ENCODE data around the gene IFITM2. TPM values are rescaled to one million over a fixed set of nuclear protein-coding genes. Genes with fewer than 3 reads are reported as not detected.
"Not testable (repeated sequence)": the region's sequence is repeated elsewhere in the genome, so short reads cannot be mapped to it uniquely, and the experiment has no call there.

Gene IFITM2
- total and polyA plus RNA-seq, 4 donors: 75.7 to 4,189 (median 860) TPM

GRCh38 chr11:311013-311748 lies 3.6 kb downstream of the IFITM2 start:
- H3K36me3 ChIP-seq (ENCODE audit: control insufficient read depth in 4 of 4, insufficient read depth in 4 of 4, low read length in 4 of 4); H3K27ac ChIP-seq (ENCODE audit: low read depth in 1 of 2, low read length in 1 of 2); H3K27me3 ChIP-seq (ENCODE audit: control insufficient read depth in 3 of 3, insufficient read depth in 3 of 3, low read length in 2 of 3); H3K9ac ChIP-seq (ENCODE audit: insufficient read depth in 1 of 2, low read length in 2 of 2); DNase-seq; H3K9me3 ChIP-seq (ENCODE audit: control insufficient read depth in 4 of 4, insufficient read depth in 3 of 4, low read length in 3 of 4); H3K4me3 ChIP-seq: not testable (repeated sequence)
- peaks cover 0 to 63% (median 15%) of the 10 kb centered on the region in 5 donors for H3K4me1 ChIP-seq (ENCODE audit: control insufficient read depth in 5 of 5, insufficient read depth in 5 of 5, low read length in 5 of 5)
- peak; percentile 75 for ATAC-seq (ENCODE audit: insufficient read depth, low FRiP score)
- WGBS, 2 donors: 2 to 4% methylated on average over 7 to 9 of the region's 71 CpGs

- Histone ChIP-seq H3K9ac (ENCODE audit: insufficient read depth in 1 of 2, low read length in 2 of 2) (no peak overlapping the region), H3K36me3 (ENCODE audit: control insufficient read depth in 4 of 4, insufficient read depth in 4 of 4, low read length in 4 of 4) (no peaks in the 10 kb centered on the region), H3K27me3 (ENCODE audit: control insufficient read depth in 3 of 3, insufficient read depth in 3 of 3, low read length in 2 of 3) (peaks cover 0 to 16% (median 10%) of the 10 kb centered on the region in 3 donors), H3K27ac (ENCODE audit: low read depth in 1 of 2, low read length in 1 of 2) (peak overlapping the region; percentile 70 to 76), H3K4me1 (ENCODE audit: control insufficient read depth in 5 of 5, insufficient read depth in 5 of 5, low read length in 5 of 5) (peaks cover 0 to 60% (median 15%) of the 10 kb centered on the region in 5 donors), H3K9me3 (ENCODE audit: control insufficient read depth in 4 of 4, insufficient read depth in 3 of 4, low read length in 3 of 4) (no peaks in the 10 kb centered on the region), H3K4me3 (no peak overlapping the region)
- 58 to 69% methylated on average over 14 of the region's 14 CpGs for WGBS, 2 donors
- TF ChIP-seq, protein P1, sequence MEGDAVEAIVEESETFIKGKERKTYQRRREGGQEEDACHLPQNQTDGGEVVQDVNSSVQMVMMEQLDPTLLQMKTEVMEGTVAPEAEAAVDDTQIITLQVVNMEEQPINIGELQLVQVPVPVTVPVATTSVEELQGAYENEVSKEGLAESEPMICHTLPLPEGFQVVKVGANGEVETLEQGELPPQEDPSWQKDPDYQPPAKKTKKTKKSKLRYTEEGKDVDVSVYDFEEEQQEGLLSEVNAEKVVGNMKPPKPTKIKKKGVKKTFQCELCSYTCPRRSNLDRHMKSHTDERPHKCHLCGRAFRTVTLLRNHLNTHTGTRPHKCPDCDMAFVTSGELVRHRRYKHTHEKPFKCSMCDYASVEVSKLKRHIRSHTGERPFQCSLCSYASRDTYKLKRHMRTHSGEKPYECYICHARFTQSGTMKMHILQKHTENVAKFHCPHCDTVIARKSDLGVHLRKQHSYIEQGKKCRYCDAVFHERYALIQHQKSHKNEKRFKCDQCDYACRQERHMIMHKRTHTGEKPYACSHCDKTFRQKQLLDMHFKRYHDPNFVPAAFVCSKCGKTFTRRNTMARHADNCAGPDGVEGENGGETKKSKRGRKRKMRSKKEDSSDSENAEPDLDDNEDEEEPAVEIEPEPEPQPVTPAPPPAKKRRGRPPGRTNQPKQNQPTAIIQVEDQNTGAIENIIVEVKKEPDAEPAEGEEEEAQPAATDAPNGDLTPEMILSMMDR (IDR thresholded peaks at IDR 0.05; ENCODE audit: control extremely low read depth, extremely low read depth): no peak
- DNase-seq (no peak), ATAC-seq (ENCODE audit: insufficient read depth, low FRiP score) (no peak)
These were observed 4.6 kb downstream of the IFITM2 start for GRCh38 chr11:312092-312816.

DNA sequence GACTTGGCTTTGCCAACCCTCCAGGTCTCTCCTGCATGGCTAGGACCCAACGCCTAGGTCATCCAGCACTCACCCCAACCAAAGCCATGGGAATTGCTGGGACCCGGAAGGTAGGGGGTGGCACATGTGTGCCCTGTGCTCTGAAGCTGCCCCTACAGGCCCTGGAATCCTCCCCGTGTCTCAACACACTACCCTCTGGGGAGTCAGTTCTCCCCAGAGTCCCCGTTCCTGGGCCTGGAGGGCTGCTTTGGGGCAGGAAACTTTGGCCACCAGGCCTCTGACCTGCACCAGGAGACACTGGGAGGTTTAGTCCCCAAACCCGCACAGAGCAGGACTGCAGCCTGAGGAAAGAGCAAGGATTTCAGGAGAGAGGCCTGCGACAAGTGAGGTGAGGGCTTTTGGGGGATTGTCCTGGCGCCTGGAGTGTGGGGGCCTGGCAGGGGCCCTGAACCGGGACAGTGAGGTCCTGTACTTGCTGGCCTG lies 5.7 kb downstream of the IFITM2 start:
- Histone ChIP-seq H3K9me3 (ENCODE audit: control insufficient read depth in 4 of 4, insufficient read depth in 3 of 4, low read length in 3 of 4) (no peaks in the 10 kb centered on the region), H3K4me3 (no peak overlapping the region), H3K27me3 (ENCODE audit: control insufficient read depth in 3 of 3, insufficient read depth in 3 of 3, low read length in 2 of 3) (peaks cover 0 to 20% (median 16%) of the 10 kb centered on the region in 3 donors), H3K4me1 (ENCODE audit: control insufficient read depth in 5 of 5, insufficient read depth in 5 of 5, low read length in 5 of 5) (peaks cover 0 to 56% (median 13%) of the 10 kb centered on the region in 5 donors), H3K27ac (ENCODE audit: low read depth in 1 of 2, low read length in 1 of 2) (peak overlapping the region; percentile 43 to 91), H3K36me3 (ENCODE audit: control insufficient read depth in 4 of 4, insufficient read depth in 4 of 4, low read length in 4 of 4) (no peaks in the 10 kb centered on the region), H3K9ac (ENCODE audit: insufficient read depth in 1 of 2, low read length in 2 of 2) (no peak overlapping the region)
- no peak for ATAC-seq (ENCODE audit: insufficient read depth, low FRiP score)
- no peak for DNase-seq
- TF ChIP-seq, protein P1 (IDR thresholded peaks at IDR 0.05; ENCODE audit: control extremely low read depth, extremely low read depth): no peak
- 50 to 62% methylated on average over 8 of the region's 8 CpGs for WGBS, 2 donors

Data from lung (tissue), 12 donors.